ENCODE measurements around the gene TEPSIN. TPM values are rescaled to one million over a fixed set of nuclear protein-coding genes. Genes with fewer than 3 reads are reported as not detected.

The TEPSIN gene
- total and polyA plus RNA-seq, 4 donors = 20.7 to 48.7 (median 31.1) TPM

DNA sequence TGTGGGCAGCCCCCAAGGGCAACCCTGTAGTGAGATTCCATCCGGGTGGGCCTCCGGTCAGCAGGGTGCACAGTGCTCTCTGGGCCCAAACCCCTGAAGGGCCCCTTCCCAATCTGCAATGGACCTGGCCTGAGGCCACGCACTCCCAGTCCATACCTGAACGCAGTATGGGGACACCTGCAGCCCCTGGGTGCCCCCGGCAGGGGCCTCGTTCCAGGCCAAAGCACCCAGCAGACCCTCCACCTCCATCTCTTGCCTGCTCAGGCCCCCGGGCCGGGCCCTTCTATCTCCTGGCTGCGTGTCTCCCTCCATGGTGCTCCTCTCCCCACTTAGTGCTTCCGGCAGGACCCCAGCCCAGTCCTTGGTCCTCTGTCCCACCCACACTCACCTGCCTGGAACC lies 55.5 kb downstream of the TEPSIN start:
- Histone ChIP-seq H3K4me1 (ENCODE audit: control insufficient read depth in 5 of 5, insufficient read depth in 5 of 5, low read length in 5 of 5) (no peaks in the 10 kb centered on the region), H3K27me3 (ENCODE audit: control insufficient read depth in 3 of 3, insufficient read depth in 3 of 3, low read length in 2 of 3) (peaks cover 0 to 4% (median 0%) of the 10 kb centered on the region in 3 donors), H3K27ac (ENCODE audit: low read depth in 1 of 2, low read length in 1 of 2) (no peak overlapping the region), H3K4me3 (no peak overlapping the region), H3K36me3 (ENCODE audit: control insufficient read depth in 4 of 4, insufficient read depth in 4 of 4, low read length in 4 of 4) (no peaks in the 10 kb centered on the region), H3K9me3 (ENCODE audit: control insufficient read depth in 4 of 4, insufficient read depth in 3 of 4, low read length in 3 of 4) (no peaks in the 10 kb centered on the region), H3K9ac (ENCODE audit: insufficient read depth in 1 of 2, low read length in 2 of 2) (no peak overlapping the region)
- no peak for ATAC-seq (ENCODE audit: insufficient read depth, low FRiP score)
- WGBS, 2 donors = 89 to 91% methylated on average over 10 of the region's 10 CpGs
- TF ChIP-seq, protein P1, sequence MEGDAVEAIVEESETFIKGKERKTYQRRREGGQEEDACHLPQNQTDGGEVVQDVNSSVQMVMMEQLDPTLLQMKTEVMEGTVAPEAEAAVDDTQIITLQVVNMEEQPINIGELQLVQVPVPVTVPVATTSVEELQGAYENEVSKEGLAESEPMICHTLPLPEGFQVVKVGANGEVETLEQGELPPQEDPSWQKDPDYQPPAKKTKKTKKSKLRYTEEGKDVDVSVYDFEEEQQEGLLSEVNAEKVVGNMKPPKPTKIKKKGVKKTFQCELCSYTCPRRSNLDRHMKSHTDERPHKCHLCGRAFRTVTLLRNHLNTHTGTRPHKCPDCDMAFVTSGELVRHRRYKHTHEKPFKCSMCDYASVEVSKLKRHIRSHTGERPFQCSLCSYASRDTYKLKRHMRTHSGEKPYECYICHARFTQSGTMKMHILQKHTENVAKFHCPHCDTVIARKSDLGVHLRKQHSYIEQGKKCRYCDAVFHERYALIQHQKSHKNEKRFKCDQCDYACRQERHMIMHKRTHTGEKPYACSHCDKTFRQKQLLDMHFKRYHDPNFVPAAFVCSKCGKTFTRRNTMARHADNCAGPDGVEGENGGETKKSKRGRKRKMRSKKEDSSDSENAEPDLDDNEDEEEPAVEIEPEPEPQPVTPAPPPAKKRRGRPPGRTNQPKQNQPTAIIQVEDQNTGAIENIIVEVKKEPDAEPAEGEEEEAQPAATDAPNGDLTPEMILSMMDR (IDR thresholded peaks at IDR 0.05; ENCODE audit: control extremely low read depth, extremely low read depth) = no peak
- DNase-seq = no peak

DNA sequence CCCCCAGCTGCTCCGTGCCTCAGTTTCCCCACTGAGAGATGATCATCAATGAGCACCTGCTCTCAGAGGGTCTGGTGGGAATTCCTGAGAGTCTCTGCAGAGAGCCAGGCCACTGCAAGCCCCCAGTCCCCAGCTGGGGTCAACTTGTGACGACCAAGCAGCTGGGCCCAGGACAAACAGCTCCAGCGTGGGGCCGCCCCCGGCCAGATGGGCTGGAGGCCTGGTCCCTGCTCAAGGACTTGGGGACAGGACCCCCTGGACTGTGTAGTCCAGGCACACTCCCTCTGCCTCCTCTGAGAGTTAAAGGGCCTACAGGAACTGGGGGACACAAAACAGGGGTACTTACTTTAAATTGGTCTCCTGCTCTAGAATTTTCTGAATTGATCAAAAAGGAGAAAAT lies 56.3 kb downstream of the TEPSIN start:
- TF ChIP-seq, protein P1 (IDR thresholded peaks at IDR 0.05; ENCODE audit: control extremely low read depth, extremely low read depth) = no peak
- Histone ChIP-seq H3K27ac (ENCODE audit: low read depth in 1 of 2, low read length in 1 of 2) (no peak overlapping the region), H3K27me3 (ENCODE audit: control insufficient read depth in 3 of 3, insufficient read depth in 3 of 3, low read length in 2 of 3) (peaks cover 0 to 4% (median 0%) of the 10 kb centered on the region in 3 donors), H3K4me3 (no peak overlapping the region), H3K4me1 (ENCODE audit: control insufficient read depth in 5 of 5, insufficient read depth in 5 of 5, low read length in 5 of 5) (no peaks in the 10 kb centered on the region), H3K9ac (ENCODE audit: insufficient read depth in 1 of 2, low read length in 2 of 2) (no peak overlapping the region), H3K9me3 (ENCODE audit: control insufficient read depth in 4 of 4, insufficient read depth in 3 of 4, low read length in 3 of 4) (no peaks in the 10 kb centered on the region), H3K36me3 (ENCODE audit: control insufficient read depth in 4 of 4, insufficient read depth in 4 of 4, low read length in 4 of 4) (no peaks in the 10 kb centered on the region)
- ATAC-seq (ENCODE audit: insufficient read depth, low FRiP score) (no peak), DNase-seq (no peak)
- 86 to 96% methylated on average over 5 of the region's 5 CpGs for WGBS, 2 donors

- DNase-seq (no peak), ATAC-seq (ENCODE audit: insufficient read depth, low FRiP score) (no peak)
- WGBS, 2 donors = 94 to 96% methylated on average over 17 to 19 of the region's 19 CpGs
- no peak overlapping the region for H3K9ac ChIP-seq (ENCODE audit: insufficient read depth in 1 of 2, low read length in 2 of 2)
- H3K36me3 ChIP-seq (ENCODE audit: control insufficient read depth in 4 of 4, insufficient read depth in 4 of 4, low read length in 4 of 4) = no peaks in the 10 kb centered on the region
- H3K4me1 ChIP-seq (ENCODE audit: control insufficient read depth in 5 of 5, insufficient read depth in 5 of 5, low read length in 5 of 5) = no peaks in the 10 kb centered on the region
- H3K4me3 ChIP-seq = no peak overlapping the region
- no peaks in the 10 kb centered on the region for H3K9me3 ChIP-seq (ENCODE audit: control insufficient read depth in 4 of 4, insufficient read depth in 3 of 4, low read length in 3 of 4)
- TF ChIP-seq, protein P1 (IDR thresholded peaks at IDR 0.05; ENCODE audit: control extremely low read depth, extremely low read depth) = no peak
- peaks cover 0 to 4% (median 0%) of the 10 kb centered on the region in 3 donors for H3K27me3 ChIP-seq (ENCODE audit: control insufficient read depth in 3 of 3, insufficient read depth in 3 of 3, low read length in 2 of 3)
- H3K27ac ChIP-seq (ENCODE audit: low read depth in 1 of 2, low read length in 1 of 2) = no peak overlapping the region
Observed at GRCh38 chr17:81181811-81182185, 57.1 kb downstream of the TEPSIN start.
